ENCODE data around the gene PPM1L.

- TF ChIP-seq POLR2A (IDR thresholded peaks at IDR 0.05; ENCODE audit: low read depth, low read length) (no peak), POLR2AphosphoS5 (IDR thresholded peaks at IDR 0.05; ENCODE audit: low read depth, low read length) (no peak), SPI1 (IDR thresholded peaks at IDR 0.05; ENCODE audit: low read depth, low read length) (no peak), PAX5 (IDR thresholded peaks at IDR 0.05; ENCODE audit: insufficient read depth, low read length, severe bottlenecking) (no peak)
These were observed 52.8 kb downstream of the PPM1L start for GRCh38 chr3:160808838-160809237.

Data from GM12891 (cell line).